GM19452 (cell line): ENCODE results near the gene SRD5A3.

Source experiments
- ATAC-seq: cut with Tn5 transposase; IDR thresholded peaks from one replicate; pipeline ENCODE4 v1.9.1; 2021; ENCODE audit not compliant: unreplicated experiment

The SRD5A3 gene

GRCh38 chr4:55406545-55406944 lies 60.5 kb downstream of the SRD5A3 start:
- no peak for ATAC-seq

DNA sequence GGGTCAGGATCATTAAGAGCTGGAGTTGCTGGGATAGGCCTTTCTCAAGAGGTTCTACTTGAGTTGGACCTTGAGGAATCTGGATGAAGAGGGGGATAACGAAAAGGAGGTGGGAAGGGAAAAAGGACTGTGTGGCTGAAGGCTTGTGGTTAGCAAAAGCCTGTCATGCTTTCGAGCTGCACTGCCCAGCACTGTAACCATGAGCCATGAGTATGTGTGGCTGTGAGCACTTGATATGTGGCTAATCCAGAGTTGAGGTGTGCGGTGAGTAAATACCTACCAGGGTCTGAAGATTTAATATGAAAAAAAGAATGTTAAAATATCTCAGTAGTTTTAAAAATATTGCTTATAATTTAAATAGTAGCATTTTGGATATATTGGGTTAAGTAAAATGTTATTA lies 61.1 kb downstream of the SRD5A3 start:
- ATAC-seq: no peak

DNA sequence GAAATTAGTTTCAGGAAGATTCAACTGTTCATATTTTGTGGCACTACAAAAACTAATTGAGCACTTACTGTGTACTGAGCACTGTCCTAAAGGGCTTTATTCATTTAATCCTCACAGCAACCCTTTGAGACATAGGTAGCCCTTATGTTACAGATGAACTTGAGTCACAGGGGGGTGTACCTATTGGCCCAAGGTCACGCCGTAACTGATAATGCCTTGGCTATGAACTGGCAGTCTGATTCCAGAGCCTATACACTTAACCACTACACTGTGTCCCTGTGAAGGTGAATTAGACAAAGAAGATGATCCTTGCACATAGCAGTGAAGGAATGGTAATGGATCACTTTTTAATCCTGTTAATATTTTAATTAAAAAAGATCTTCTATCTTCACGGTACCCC lies 61.7 kb downstream of the SRD5A3 start:
- ATAC-seq: no peak

DNA sequence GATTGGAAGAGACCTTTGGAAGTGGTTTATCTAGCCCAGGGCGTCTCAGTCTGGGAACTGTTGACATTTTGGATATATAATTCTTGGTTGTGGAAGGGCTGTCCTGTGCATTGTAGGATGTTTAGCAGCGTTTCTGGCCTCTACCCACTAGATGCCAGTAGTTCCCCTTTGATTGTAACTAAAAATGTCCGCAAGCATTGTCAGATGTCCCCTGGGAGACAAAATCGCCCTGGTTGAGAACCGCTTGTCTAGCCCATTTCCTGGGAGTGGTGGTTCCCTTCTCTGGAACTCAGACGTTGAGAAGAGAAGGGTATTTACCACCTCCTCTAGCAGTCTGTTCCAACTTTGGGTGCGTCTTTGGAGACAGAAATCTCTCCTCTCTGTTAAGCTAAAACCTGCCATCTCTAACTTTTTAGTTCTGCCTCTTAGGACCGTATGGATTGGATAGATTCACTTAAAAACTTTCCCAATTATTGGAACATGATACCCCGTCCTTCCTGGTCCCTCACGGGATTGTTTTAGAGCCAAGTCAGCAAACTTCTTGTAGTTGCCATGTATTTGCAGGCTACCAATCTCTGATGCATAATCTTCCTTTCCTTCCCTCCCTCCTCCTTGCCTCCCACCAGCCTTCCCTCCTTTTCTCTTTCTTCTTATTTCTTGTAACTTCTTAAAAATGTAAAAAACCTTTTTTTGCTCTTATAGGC lies 63.6 kb downstream of the SRD5A3 start:
- ATAC-seq: peak; percentile 76

DNA sequence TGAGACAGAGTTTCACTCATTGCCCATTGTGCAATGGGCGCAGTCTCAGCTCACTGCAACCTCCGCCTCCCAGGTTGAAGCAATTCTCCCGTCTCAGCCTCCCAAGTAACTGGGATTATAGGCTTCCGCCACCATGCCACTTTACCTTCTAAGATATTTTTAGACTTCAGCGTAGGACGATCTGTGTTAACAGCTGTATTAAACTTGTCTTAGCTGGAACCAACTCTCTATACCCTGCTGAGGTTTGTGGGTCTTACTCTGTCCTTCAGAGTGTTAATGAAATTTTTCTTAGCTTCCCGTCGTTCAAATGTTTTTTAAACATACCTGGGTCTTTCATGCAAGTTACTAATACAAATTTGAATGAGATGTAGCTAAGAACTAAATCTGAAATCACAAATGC lies 64.4 kb downstream of the SRD5A3 start:
- no peak for ATAC-seq

- no peak for ATAC-seq
Observed at GRCh38 chr4:55411621-55412020, 65.6 kb downstream of the SRD5A3 start.

- no peak for ATAC-seq
Observed at GRCh38 chr4:55416176-55416575, 70.1 kb downstream of the SRD5A3 start.
